UCSD-AML1 (cell line): Measurements from ENCODE around the gene EXPH5.
A peak's percentile ranks its signal among the peaks of the same experiment; 100 is the strongest.
"Not testable (repeated sequence)": the region's sequence is repeated elsewhere in the genome, so short reads cannot be mapped to it uniquely, and the experiment has no call there.

Experiments used
- DNase-seq: peaks from one replicate; lab custom pipeline; 2025; ENCODE audit not compliant: unreplicated experiment; lab: John Stamatoyannopoulos, UW

The EXPH5 gene

GRCh38 chr11:108593214-108593922 is at the start of gene EXPH5:
EXPH5 (minus strand) TSS chr11:108593768; CDS start chr11:108593536, 232 bp downstream.
- peak; percentile 82 for DNase-seq

GRCh38 chr11:108641752-108642151 is 48.2 kb upstream of the EXPH5 start:
- DNase-seq = not testable (repeated sequence)

DNA sequence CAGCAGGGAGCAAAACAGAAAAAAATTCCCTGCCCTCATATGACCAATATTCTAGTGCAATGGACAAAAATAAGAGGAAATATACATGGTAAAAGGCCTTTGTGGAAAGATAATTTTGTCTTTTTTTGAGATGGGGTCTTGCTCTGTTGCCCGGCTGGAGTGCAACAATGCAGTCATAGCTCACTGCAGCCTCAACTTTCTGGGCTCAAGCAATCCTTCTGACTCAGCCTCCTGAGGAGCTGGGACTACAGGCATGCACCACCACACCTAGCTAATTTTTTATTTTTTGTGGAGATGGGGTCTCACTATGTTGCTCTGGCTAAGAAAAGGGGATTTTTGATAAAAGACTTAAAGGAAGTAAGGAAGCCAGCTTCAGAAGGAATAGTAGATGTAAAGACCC is 45.6 kb upstream of the EXPH5 start:
- no peak for DNase-seq

GRCh38 chr11:108636222-108636621 is 42.7 kb upstream of the EXPH5 start:
- no peak for DNase-seq

- DNase-seq = no peak
Measured at GRCh38 chr11:108635106-108635505, 41.5 kb upstream of the EXPH5 start.

DNA sequence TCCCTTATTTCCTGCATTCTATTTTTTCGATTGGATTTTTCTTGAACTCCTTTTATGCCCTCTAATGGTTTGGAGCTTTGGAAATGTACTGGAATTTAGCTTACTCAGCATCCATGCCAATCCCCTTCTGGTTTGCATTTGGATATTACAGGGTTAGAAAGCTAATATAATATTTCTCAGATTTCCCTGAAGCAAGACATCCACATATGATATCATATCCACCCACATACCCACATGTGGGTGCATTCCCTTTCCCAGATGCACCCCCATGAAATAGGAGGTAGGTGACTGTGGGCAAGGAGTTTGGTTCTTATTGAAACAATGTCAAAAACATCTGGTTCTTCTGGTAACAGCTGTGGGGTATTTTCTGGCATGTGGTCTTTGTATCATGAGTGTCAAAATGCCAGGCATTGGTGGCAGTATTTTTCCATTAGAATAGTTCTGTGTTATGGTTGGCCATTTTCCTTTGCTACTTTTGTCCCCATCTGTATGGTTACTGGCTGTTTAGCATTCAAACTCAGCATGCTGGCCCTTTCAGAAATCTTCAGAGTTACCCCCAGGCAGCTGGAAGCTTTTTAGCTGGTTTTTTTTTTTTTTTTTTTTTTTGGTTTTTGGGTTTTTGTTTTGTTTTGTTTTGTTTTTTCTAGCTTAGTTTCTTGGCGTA is 38.6 kb upstream of the EXPH5 start:
- no peak for DNase-seq

DNA sequence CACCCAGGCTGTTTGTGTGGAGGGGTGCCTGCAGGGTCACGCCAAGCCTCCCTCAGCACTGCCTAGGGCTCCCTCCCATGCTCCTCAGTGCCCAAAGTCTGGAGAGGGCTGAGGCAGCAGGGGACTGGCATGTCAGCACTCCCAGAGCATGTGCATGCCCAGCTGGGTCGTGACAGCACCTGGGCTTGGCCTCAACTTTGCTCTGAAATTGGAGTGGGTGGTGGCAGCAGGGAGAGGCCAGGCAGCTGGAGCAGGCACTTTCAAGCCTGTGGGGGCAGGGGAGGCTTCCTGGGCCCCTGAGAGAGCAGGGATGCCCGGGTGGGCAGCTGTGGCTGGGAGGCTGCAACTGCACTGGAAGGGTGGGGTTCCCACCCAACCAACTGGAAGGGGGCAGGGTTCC is 35.7 kb upstream of the EXPH5 start:
- no peak for DNase-seq

DNA sequence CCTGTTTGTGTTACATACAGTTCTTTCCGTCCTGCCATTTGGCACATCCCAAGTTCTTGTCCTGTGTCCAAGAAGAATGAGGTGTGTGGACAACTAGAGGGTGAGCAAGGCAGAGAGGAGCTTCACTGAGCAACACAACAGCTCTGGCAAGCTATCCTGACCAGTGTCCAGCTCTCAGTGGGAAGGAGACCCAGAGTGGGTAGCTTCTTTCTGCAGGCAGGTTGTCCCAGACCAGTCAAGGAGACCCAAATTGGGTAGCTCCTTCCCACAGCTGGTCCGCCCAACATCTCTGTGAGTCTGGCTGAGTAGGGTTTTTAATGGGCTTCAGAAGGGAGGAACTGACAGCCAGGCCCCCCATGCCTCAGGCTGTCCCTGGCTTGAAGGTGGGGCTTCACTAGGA is 35.2 kb upstream of the EXPH5 start:
- no peak for DNase-seq

GRCh38 chr11:108628326-108628725 is 34.8 kb upstream of the EXPH5 start:
- DNase-seq = no peak

GRCh38 chr11:108624196-108624925 is 30.8 kb upstream of the EXPH5 start:
- no peak for DNase-seq

GRCh38 chr11:108622341-108622740 is 28.8 kb upstream of the EXPH5 start:
- no peak for DNase-seq

GRCh38 chr11:108620958-108621772 is 27.6 kb upstream of the EXPH5 start:
- DNase-seq = no peak

DNA sequence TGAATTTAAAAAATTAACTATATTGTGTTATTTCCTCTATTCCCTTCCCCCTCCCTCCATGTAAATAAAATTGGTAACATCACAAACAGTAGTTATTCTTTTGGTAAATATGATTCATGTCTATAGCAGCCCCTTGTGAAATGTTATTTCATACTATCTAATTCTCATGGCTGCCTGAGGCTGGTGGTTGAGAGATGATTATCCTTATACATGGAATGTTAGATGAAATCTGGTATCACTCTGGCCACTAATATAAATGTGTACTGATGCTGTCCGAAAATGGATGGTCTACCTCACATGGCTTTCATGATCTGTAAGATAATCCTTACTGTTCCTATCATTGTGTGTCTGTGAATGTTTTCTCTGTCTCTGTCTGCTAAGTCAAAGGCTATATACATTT is 25.0 kb upstream of the EXPH5 start:
- no peak for DNase-seq

- no peak for DNase-seq
Measured at GRCh38 chr11:108617055-108617454, 23.5 kb upstream of the EXPH5 start.

DNA sequence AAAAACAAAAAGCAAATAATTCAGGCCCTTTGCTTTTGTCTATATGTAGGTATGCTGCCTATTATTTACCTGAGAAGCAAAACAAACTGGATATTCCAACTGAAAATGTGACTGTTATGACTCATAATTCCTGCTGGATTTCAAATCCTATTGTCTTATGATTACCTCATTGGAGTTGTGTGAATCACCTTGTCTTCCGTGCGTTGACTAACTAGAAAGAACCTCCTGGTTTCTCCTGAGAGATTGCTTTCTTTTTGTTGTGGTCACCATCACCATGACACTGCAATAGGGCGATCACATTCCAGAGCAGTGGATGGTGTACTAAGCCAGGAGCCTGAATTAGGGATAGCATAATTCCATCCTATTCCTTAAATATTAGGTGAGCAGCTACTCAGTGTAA is 23.0 kb upstream of the EXPH5 start:
- no peak for DNase-seq

- DNase-seq = no peak
Measured at GRCh38 chr11:108614086-108614485, 20.5 kb upstream of the EXPH5 start.

- DNase-seq = no peak
Measured at GRCh38 chr11:108609682-108610081, 16.1 kb upstream of the EXPH5 start.

GRCh38 chr11:108608548-108608947 is 15.0 kb upstream of the EXPH5 start:
- DNase-seq = no peak

DNA sequence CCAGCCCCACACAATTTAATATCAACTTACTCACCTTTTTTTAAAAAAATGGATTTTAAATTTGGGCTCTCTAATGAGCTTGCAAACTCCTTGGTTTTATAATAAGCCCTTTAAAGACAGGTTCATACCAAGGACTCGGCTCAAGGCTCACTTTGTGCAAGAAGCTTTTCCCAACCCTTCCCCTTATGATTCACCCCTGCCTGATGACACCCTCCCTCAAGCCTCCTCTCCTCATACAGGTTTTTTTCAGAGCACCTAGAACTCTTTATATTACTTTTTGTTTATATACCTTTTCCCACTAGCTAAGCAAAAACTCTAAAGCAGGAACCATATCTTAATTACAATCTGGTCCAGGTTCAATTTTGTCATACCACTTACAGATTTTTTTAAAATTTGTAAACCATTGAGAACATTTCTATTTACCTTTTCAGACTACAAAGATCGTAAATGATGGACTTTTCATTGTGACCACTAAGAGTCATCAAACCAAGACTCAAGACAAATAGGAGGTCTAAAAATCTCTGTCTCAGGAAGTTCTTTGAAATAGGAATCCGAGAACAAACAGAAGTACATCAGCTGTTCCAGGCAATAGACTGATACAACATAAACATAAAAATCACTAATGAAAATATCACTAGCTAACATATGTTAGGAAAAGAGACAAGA is 13.1 kb upstream of the EXPH5 start:
- DNase-seq = no peak

DNA sequence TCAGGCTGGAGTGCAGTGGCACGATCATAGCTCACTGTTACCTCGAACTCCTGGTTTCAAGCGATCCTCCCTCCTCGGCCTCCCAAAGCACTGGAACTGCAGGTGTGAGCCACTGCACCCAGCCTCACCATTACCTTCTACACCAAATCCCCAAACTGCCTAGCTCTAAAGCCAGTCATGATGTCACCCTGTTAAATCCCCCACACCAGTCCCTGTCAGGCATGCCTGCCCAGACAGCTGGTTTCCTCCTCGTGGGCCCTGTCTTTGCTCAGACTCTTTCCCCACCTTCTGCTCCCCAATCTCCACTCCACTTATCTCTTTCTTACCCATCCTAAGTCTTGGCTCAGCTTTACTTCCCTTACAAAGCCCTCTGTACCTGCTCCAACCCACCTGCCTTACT is 12.5 kb upstream of the EXPH5 start:
- DNase-seq = no peak

GRCh38 chr11:108602818-108603217 is 9.2 kb upstream of the EXPH5 start:
- not testable (repeated sequence) for DNase-seq
